H9 (cell line): ENCODE data around the gene GGT1. TPM values are rescaled to one million over a fixed set of nuclear protein-coding genes. Genes with fewer than 3 reads are reported as not detected.

ENCODE experiments used
- DNase-seq: peaks from one replicate; pipeline ENCODE4 v3.0.0-alpha.2; 2017
- H2AFZ ChIP-seq: one replicate; pipeline ENCODE4 v1.6.1; 2013; ENCODE audit warnings: mild to moderate bottlenecking, low read length, control low read depth, moderate library complexity
- H2AK5ac ChIP-seq: 2 replicates; pipeline ENCODE4 v1.6.1; 2013; ENCODE audit warnings: low read length, control low read depth, mixed read lengths; ENCODE audit not compliant: insufficient read length
- H2BK120ac ChIP-seq: one replicate; pipeline ENCODE4 v1.6.1; 2013; ENCODE audit warnings: low read depth, mild to moderate bottlenecking, low read length, control low read depth, inconsistent platforms; ENCODE audit not compliant: poor library complexity, severe bottlenecking
- H2BK12ac ChIP-seq: 2 replicates; pipeline ENCODE4 v1.6.1; 2013; ENCODE audit warnings: low read length, control low read depth, mixed read lengths, low read depth; ENCODE audit not compliant: insufficient read length
- H2BK15ac ChIP-seq: 2 replicates; pipeline ENCODE4 v1.6.1; 2013; ENCODE audit warnings: low read depth, low read length, control low read depth
- H2BK20ac ChIP-seq: one replicate; pipeline ENCODE4 v1.6.1; 2013; ENCODE audit warnings: low read depth, mild to moderate bottlenecking, low read length, control low read depth, inconsistent platforms; ENCODE audit not compliant: poor library complexity, severe bottlenecking
- H2BK5ac ChIP-seq: 2 replicates; pipeline ENCODE4 v1.6.1; 2013; ENCODE audit warnings: low read length, control low read depth, mixed read lengths; ENCODE audit not compliant: insufficient read length
- H3K14ac ChIP-seq: 2 replicates; pipeline ENCODE4 v1.6.1; 2013; ENCODE audit warnings: low read length, control low read depth; ENCODE audit not compliant: insufficient read depth
- H3K18ac ChIP-seq: 2 replicates; pipeline ENCODE4 v1.6.1; 2013; ENCODE audit warnings: low read depth, mild to moderate bottlenecking, mixed read lengths, low read length, control low read depth; ENCODE audit not compliant: insufficient read length
- H3K23ac ChIP-seq: 2 replicates; pipeline ENCODE4 v1.6.1; 2013; ENCODE audit warnings: low read length, control low read depth, mixed read lengths, low read depth; ENCODE audit not compliant: insufficient read length
- H3K23me2 ChIP-seq: 2 replicates; pipeline ENCODE4 v1.6.1; 2013; ENCODE audit warnings: low read depth, mild to moderate bottlenecking, mixed read lengths, low read length, control low read depth; ENCODE audit not compliant: insufficient read length, poor library complexity, severe bottlenecking
- H3K27ac ChIP-seq: 2 replicates; pipeline ENCODE4 v1.5.1; 2013; ENCODE audit warnings: low read length, control low read depth, mixed read lengths, low read depth; ENCODE audit not compliant: insufficient read length
- H3K27me3 ChIP-seq: 2 replicates; pipeline ENCODE4 v1.6.1; 2013; ENCODE audit warnings: low read length, control low read depth, inconsistent platforms; ENCODE audit not compliant: insufficient read depth
- H3K4ac ChIP-seq: 2 replicates; pipeline ENCODE4 v1.6.1; 2013; ENCODE audit warnings: low read depth, mild to moderate bottlenecking, control low read depth, inconsistent platforms, low read length, moderate library complexity
- H3K4me1 ChIP-seq: 2 replicates; pipeline ENCODE4 v1.6.1; 2013; ENCODE audit warnings: low read length, control low read depth, inconsistent platforms; ENCODE audit not compliant: insufficient read depth
- H3K4me2 ChIP-seq: 2 replicates; pipeline ENCODE4 v1.6.1; 2013; ENCODE audit warnings: low read length, control low read depth, mixed read lengths; ENCODE audit not compliant: insufficient read length, insufficient read depth
- H3K56ac ChIP-seq: 2 replicates; pipeline ENCODE4 v1.6.1; 2013; ENCODE audit warnings: low read depth, mild to moderate bottlenecking, mixed read lengths, low read length, control low read depth; ENCODE audit not compliant: insufficient read length
- H3K79me1 ChIP-seq: 2 replicates; pipeline ENCODE4 v1.6.1; 2013; ENCODE audit warnings: low read depth, mild to moderate bottlenecking, moderate library complexity, low read length, control low read depth, inconsistent platforms; ENCODE audit not compliant: insufficient read depth, poor library complexity, severe bottlenecking
- H3K79me2 ChIP-seq: 2 replicates; pipeline ENCODE4 v1.6.1; 2013; ENCODE audit warnings: low read length, control low read depth, inconsistent platforms; ENCODE audit not compliant: insufficient read depth
- H3K9ac ChIP-seq: 2 replicates; pipeline ENCODE4 v1.6.1; 2013; ENCODE audit warnings: low read length, control low read depth, mixed read lengths; ENCODE audit not compliant: insufficient read length; ENCODE audit errors: extremely low read depth
- H3K9me3 ChIP-seq: one replicate; pipeline ENCODE4 v1.6.1; 2013; ENCODE audit warnings: low read depth, low read length, inconsistent platforms; ENCODE audit not compliant: control insufficient read depth
- H3T11ph ChIP-seq: one replicate; pipeline ENCODE4 v1.6.1; 2013; ENCODE audit warnings: mild to moderate bottlenecking, low read length, control low read depth, inconsistent platforms
- H4K20me1 ChIP-seq: one replicate; pipeline ENCODE4 v1.6.1; 2013; ENCODE audit not compliant: control insufficient read depth, insufficient read length, insufficient read depth
- H4K5ac ChIP-seq: 2 replicates; pipeline ENCODE4 v1.6.1; 2013; ENCODE audit warnings: low read depth, mild to moderate bottlenecking, mixed read lengths, low read length, control low read depth; ENCODE audit not compliant: insufficient read length
- H4K8ac ChIP-seq: replicated peaks from 2 replicates; pipeline ENCODE4 v1.6.1; 2013; ENCODE audit warnings: low read length, control low read depth, mixed read lengths, low read depth; ENCODE audit not compliant: insufficient read length
- H4K91ac ChIP-seq: 2 replicates; pipeline ENCODE4 v1.6.1; 2013; ENCODE audit warnings: low read depth, mild to moderate bottlenecking, moderate library complexity, mixed read lengths, low read length, control low read depth; ENCODE audit not compliant: insufficient read length
- H3K27ac Mint-ChIP-seq, 3 experiments: 2 replicates in 2 of 3; 3 replicates in 1 of 3; pipeline ENCODE4 v1.8.0; 2020 to 2021; ENCODE audit warnings: mixed read lengths in 3 of 3, mild to moderate bottlenecking in 1 of 3, moderate library complexity in 1 of 3
- H3K27me3 Mint-ChIP-seq: 2 replicates; pipeline ENCODE4 v1.8.0; 2021; ENCODE audit warnings: low read depth, mild to moderate bottlenecking, moderate library complexity, mixed read lengths
- H3K36me3 Mint-ChIP-seq, 3 experiments: 2 replicates in 2 of 3; 3 replicates in 1 of 3; pipeline ENCODE4 v1.8.0; 2020 to 2021; ENCODE audit warnings: low read depth in 3 of 3, mixed read lengths in 3 of 3; ENCODE audit not compliant: insufficient read depth in 1 of 3
- H3K4me1 Mint-ChIP-seq, 2 experiments: 2 replicates each; pipeline ENCODE4 v1.8.0; 2020; ENCODE audit warnings: mixed read lengths in 2 of 2
- H3K4me3 Mint-ChIP-seq, 2 experiments: 2 replicates in 1 of 2; 3 replicates in 1 of 2; pipeline ENCODE4 v1.8.0; 2020 to 2021; ENCODE audit warnings: mild to moderate bottlenecking in 2 of 2, mixed read lengths in 2 of 2, moderate library complexity in 1 of 2
- H3K9me3 Mint-ChIP-seq, 2 experiments: 2 replicates in 1 of 2; 3 replicates in 1 of 2; pipeline ENCODE4 v1.8.0; 2020; ENCODE audit warnings: mild to moderate bottlenecking in 2 of 2, mixed read lengths in 2 of 2, moderate library complexity in 1 of 2
- CTCF ChIP-seq: fragments of 200-600 bp; sonication (generic); conservative IDR thresholded peaks from 3 replicates; pipeline ENCODE4 v1.8.0; 2021; ENCODE audit warnings: antibody characterized with exemption, mild to moderate bottlenecking
- WGBS: extraction: QIAGEN DNeasy Blood & Tissue Kit; methylation state at CpG from one replicate; pipeline ENCODE4 v1.1.7; 2013; ENCODE audit warnings: missing lambda C conversion rate, low lambda C conversion rate, mixed read lengths; ENCODE audit not compliant: insufficient read length; ENCODE audit errors: extremely low coverage; 5-methylcytosine and 5-hydroxymethylcytosine counted together
- total RNA-seq: library from RNA; stranded (reverse); gene quantifications from 2 replicates; pipeline ENCODE4 v1.2.1, GENCODE V29; 2021

The GGT1 gene
- total RNA-seq, 1 experiment from 2014 or later: 20.5 TPM

GRCh38 chr22:24563246-24563645 is 39.7 kb upstream of the GGT1 start:
- Histone ChIP-seq H2BK20ac (no peak overlapping the region), H3K27me3 (no peaks in the 10 kb centered on the region), H4K20me1 (no peaks in the 10 kb centered on the region), H3K14ac (no peak overlapping the region), H2BK5ac (no peak overlapping the region), H3K23ac (no peak overlapping the region), H3T11ph (no peak overlapping the region), H3K27ac (no peak overlapping the region), H3K9ac (no peak overlapping the region), H4K91ac (no peak overlapping the region), H2BK120ac (no peak overlapping the region), H2AFZ (no peak overlapping the region), H3K18ac (no peak overlapping the region), H3K4me2 (no peak overlapping the region), H3K56ac (no peak overlapping the region), H3K79me2 (peaks cover 55% of the 10 kb centered on the region), H3K9me3 (no peaks in the 10 kb centered on the region), H3K23me2 (no peaks in the 10 kb centered on the region), H3K4ac (no peak overlapping the region), H4K5ac (no peak overlapping the region), H3K79me1 (no peaks in the 10 kb centered on the region), H4K8ac (no peak overlapping the region), H2BK15ac (no peak overlapping the region), H2AK5ac (no peak overlapping the region), H3K4me1 (no peaks in the 10 kb centered on the region), H2BK12ac (no peak overlapping the region)
- TF ChIP-seq CTCF: no peak
- Mint-ChIP-seq H3K27ac (no peak overlapping the region), H3K36me3 (peaks cover 32 to 69% (median 55%) of the 10 kb centered on the region in 3 experiments; a peak in 6 of 7 replicates), H3K27me3 (no peaks in the 10 kb centered on the region), H3K4me3 (no peak overlapping the region), H3K9me3 (no peaks in the 10 kb centered on the region), H3K4me1 (no peaks in the 10 kb centered on the region; a peak in 1 of 4 replicates)
- DNase-seq: no peak
- no CpG with 5 or more reads among the region's 2 CpGs for WGBS
